Measurements from ENCODE around the gene NKAIN1. TPM values are rescaled to one million over a fixed set of nuclear protein-coding genes. Genes with fewer than 3 reads are reported as not detected.
A peak's percentile ranks its signal among the peaks of the same experiment; 100 is the strongest.

The NKAIN1 gene
- total RNA-seq, 4 donors from 2014 or later, result 1.4 to 4.6 (median 4.0) TPM

DNA sequence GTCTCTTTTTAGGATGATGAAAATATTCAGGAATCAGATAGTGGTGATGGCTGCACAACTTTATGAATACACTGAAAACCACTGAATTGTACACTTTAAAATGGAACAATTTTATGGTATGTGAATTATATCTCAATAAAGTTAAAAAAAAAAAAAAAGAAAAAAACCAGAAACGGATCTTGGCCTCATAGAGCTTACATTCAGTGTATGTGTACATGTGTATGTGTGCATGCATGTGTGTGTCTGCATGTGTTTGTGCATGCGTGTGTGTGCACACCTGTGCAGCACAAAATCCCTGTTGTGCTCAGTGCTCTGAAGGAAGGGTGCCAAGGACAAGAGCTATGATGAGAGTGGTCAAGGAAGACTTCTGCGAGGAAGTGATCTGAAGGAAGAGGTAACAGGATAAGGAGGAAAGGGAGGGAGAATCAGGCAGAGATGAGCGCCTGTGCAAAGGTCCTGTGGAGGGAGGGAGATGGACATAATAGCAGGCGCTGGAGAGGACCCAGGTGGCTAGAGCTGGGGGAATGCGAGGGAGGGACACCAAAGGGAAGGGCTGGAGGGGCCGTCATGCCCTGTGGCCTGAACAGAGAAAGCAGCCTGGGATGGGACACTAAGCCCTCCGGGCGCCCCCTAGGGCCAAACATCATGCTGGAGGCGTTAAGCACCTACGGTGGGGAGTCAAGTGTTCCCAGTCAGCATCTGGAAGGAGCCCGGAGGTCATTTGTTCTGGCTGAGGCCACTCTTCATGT is 25.2 kb downstream of the NKAIN1 start:
- in situ Hi-C loops (cut with MboI; ENCODE audit: low sequenced_read_pairs in 4 of 4), result no loop called here
- no peaks in the 10 kb centered on the region for H3K9me3 ChIP-seq
- H3K36me3 ChIP-seq, result no peaks in the 10 kb centered on the region
- TF ChIP-seq, protein P1, sequence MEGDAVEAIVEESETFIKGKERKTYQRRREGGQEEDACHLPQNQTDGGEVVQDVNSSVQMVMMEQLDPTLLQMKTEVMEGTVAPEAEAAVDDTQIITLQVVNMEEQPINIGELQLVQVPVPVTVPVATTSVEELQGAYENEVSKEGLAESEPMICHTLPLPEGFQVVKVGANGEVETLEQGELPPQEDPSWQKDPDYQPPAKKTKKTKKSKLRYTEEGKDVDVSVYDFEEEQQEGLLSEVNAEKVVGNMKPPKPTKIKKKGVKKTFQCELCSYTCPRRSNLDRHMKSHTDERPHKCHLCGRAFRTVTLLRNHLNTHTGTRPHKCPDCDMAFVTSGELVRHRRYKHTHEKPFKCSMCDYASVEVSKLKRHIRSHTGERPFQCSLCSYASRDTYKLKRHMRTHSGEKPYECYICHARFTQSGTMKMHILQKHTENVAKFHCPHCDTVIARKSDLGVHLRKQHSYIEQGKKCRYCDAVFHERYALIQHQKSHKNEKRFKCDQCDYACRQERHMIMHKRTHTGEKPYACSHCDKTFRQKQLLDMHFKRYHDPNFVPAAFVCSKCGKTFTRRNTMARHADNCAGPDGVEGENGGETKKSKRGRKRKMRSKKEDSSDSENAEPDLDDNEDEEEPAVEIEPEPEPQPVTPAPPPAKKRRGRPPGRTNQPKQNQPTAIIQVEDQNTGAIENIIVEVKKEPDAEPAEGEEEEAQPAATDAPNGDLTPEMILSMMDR (IDR thresholded peaks at IDR 0.05 in 4 of 5, conservative IDR thresholded peaks at IDR 0.05 in 1 of 5), result no peak
- no peak for TF ChIP-seq POLR2A (IDR thresholded peaks at IDR 0.05)
- no peaks in the 10 kb centered on the region for H3K27me3 ChIP-seq
- no peak overlapping the region for H3K4me3 ChIP-seq
- peaks cover 7 to 11% of the 10 kb centered on the region in 2 donors for H3K4me1 ChIP-seq
- intact Hi-C loops (cut with DNase I; ENCODE audit: low total_unique reads), result no loop called here
- ATAC-seq (no peak), DNase-seq (no peak)
- no peak overlapping the region for H3K27ac ChIP-seq

DNA sequence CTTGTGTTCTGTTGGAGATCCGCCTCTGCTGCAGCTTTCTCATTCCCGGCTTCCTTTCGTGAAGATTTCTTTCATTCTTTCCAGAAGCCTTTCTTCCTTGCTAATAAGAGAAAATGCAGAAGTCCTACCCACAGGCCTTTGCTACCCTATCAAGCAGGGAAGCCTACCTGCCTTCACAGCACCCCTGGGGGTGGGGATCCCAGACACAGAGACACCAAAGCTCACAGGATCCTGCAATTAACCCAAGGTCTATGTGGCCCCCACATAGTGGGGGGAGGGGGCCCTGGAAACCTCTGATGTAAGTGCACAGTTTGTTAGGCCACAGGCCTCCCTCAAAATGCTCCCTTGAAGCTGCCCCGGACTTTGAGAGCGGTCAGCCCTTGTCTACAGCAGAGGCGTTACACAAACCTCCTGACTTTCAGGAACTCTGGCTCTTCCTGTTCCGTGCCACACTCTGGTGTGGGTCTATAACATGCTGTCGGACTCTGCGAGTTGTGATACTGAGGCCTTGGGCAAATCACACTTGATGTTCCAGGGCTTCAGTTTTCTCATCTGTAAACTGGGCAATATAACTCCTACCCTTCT is 31.2 kb downstream of the NKAIN1 start:
- no peak overlapping the region for H3K27ac ChIP-seq
- no peaks in the 10 kb centered on the region for H3K27me3 ChIP-seq
- DNase-seq, result no peak
- TF ChIP-seq, protein P1 (IDR thresholded peaks at IDR 0.05 in 4 of 5, conservative IDR thresholded peaks at IDR 0.05 in 1 of 5), result no peak
- TF ChIP-seq POLR2A (IDR thresholded peaks at IDR 0.05), result no peak
- ATAC-seq, result no peak
- in situ Hi-C loops (cut with MboI; ENCODE audit: low sequenced_read_pairs in 4 of 4) (no loop called here), intact Hi-C loops (cut with DNase I; ENCODE audit: low total_unique reads) (no loop called here)
- H3K4me3 ChIP-seq, result no peak overlapping the region
- no peaks in the 10 kb centered on the region for H3K4me1 ChIP-seq
- H3K36me3 ChIP-seq, result no peaks in the 10 kb centered on the region
- H3K9me3 ChIP-seq, result no peaks in the 10 kb centered on the region

DNA sequence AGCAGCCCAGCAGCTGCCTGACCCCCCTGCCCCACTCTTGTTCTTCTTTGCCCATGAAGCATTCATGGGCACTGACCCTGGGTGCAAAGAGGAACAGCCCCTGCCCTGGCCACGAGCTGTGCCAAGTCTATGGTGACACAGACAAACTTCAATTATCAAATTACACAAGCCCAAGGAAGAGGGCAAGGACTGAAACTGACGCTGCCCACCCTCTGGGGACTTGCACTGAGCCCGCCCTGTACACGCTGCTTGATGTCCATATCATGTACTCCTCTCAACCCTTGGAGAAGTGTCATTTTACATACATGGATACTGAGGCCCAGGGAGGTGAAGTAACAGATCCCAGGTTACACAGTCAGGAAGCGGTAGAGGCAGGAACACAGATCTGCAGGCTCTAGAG is 32.1 kb downstream of the NKAIN1 start:
- H3K4me1 ChIP-seq, result no peaks in the 10 kb centered on the region
- H3K36me3 ChIP-seq, result no peaks in the 10 kb centered on the region
- DNase-seq (no peak), ATAC-seq (peak; percentile 19 to 51)
- H3K27ac ChIP-seq, result no peak overlapping the region
- H3K9me3 ChIP-seq, result no peaks in the 10 kb centered on the region
- TF ChIP-seq, protein P1 (IDR thresholded peaks at IDR 0.05 in 4 of 5, conservative IDR thresholded peaks at IDR 0.05 in 1 of 5), result no peak
- no peak for TF ChIP-seq POLR2A (IDR thresholded peaks at IDR 0.05)
- in situ Hi-C loops (cut with MboI; ENCODE audit: low sequenced_read_pairs in 4 of 4), result no loop called here
- no peak overlapping the region for H3K4me3 ChIP-seq
- intact Hi-C loops (cut with DNase I; ENCODE audit: low total_unique reads), result no loop called here
- no peaks in the 10 kb centered on the region for H3K27me3 ChIP-seq

DNA sequence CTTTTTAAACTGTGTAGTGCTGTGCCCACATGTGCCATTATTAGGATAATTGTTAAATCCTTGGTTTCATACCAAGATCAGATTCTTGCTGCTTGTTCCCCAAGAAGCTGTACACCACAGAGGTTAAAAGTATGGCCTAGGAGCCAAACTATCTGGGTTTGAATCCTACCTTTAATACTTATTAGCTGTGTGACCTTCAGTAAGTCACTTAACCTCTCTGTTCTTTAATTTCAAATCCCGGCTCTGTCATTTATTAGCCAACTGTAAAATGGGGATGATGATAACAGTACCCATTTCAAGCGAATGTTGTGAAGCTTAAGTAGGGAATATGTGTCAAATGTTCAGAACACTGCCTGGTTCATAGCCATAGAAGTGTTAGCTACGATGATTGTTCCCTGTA is 32.6 kb downstream of the NKAIN1 start:
- intact Hi-C loops (cut with DNase I; ENCODE audit: low total_unique reads) (no loop called here), in situ Hi-C loops (cut with MboI; ENCODE audit: low sequenced_read_pairs in 4 of 4) (no loop called here)
- H3K27ac ChIP-seq, result no peak overlapping the region
- H3K36me3 ChIP-seq, result no peaks in the 10 kb centered on the region
- ATAC-seq (peak in 1 of 2 donors; percentile 6), DNase-seq (no peak)
- H3K4me1 ChIP-seq, result no peaks in the 10 kb centered on the region
- no peaks in the 10 kb centered on the region for H3K27me3 ChIP-seq
- H3K4me3 ChIP-seq, result no peak overlapping the region
- H3K9me3 ChIP-seq, result no peaks in the 10 kb centered on the region
- TF ChIP-seq, protein P1 (IDR thresholded peaks at IDR 0.05 in 4 of 5, conservative IDR thresholded peaks at IDR 0.05 in 1 of 5), result no peak
- no peak for TF ChIP-seq POLR2A (IDR thresholded peaks at IDR 0.05)

All from gastrocnemius medialis (tissue), 4 donors.